IPS DF 6.9 (cell line): Measurements from ENCODE around the gene GRPEL2.
"Not testable (repeated sequence)": the region's sequence is repeated elsewhere in the genome, so short reads cannot be mapped to it uniquely, and the experiment has no call there.

Source experiments
- DNase-seq: peaks from one replicate; pipeline ENCODE4 v3.0.0-alpha.2; 2013; ENCODE audit warnings: low read depth, low spot score
- H3K27ac ChIP-seq: one replicate; pipeline ENCODE4 v1.5.1; 2013; ENCODE audit warnings: low read length, control low read depth
- H3K27me3 ChIP-seq: 2 replicates; pipeline ENCODE4 v1.6.1; 2013; ENCODE audit warnings: mild to moderate bottlenecking, low read length; ENCODE audit not compliant: control insufficient read depth, insufficient read depth
- H3K36me3 ChIP-seq: 2 replicates; pipeline ENCODE4 v1.6.1; 2013; ENCODE audit warnings: low read length; ENCODE audit not compliant: control insufficient read depth, insufficient read depth
- H3K4me1 ChIP-seq: 2 replicates; pipeline ENCODE4 v1.6.1; 2013; ENCODE audit warnings: low read length; ENCODE audit not compliant: control insufficient read depth, insufficient read depth
- H3K4me3 ChIP-seq: 2 replicates; pipeline ENCODE4 v1.5.1; 2013; ENCODE audit warnings: mild to moderate bottlenecking, low read length
- H3K9me3 ChIP-seq: 2 replicates; pipeline ENCODE4 v1.6.1; 2013; ENCODE audit warnings: low read length, inconsistent platforms; ENCODE audit not compliant: control insufficient read depth, insufficient read depth
- WGBS: extraction: QIAGEN DNeasy Blood & Tissue Kit; methylation state at CpG from one replicate; pipeline ENCODE4 v1.1.7; 2013; ENCODE audit warnings: mixed read lengths, missing lambda C conversion rate; ENCODE audit not compliant: insufficient read length, insufficient coverage; 5-methylcytosine and 5-hydroxymethylcytosine counted together

Gene GRPEL2

GRCh38 chr5:149386166-149386565 lies 40.9 kb downstream of the GRPEL2 start:
- no peaks in the 10 kb centered on the region for H3K27me3 ChIP-seq
- no peak overlapping the region for H3K27ac ChIP-seq
- no peak overlapping the region for H3K4me3 ChIP-seq
- no CpG with 5 or more reads among the region's 5 CpGs for WGBS
- H3K4me1 ChIP-seq, result 0 out of 2 replicates have a peak, but pooled peaks cover 1% of the 10 kb centered on the region
- no peaks in the 10 kb centered on the region for H3K36me3 ChIP-seq
- no peak for DNase-seq
- peaks cover 1% of the 10 kb centered on the region; the same call in 1 of the 2 replicates for H3K9me3 ChIP-seq

DNA sequence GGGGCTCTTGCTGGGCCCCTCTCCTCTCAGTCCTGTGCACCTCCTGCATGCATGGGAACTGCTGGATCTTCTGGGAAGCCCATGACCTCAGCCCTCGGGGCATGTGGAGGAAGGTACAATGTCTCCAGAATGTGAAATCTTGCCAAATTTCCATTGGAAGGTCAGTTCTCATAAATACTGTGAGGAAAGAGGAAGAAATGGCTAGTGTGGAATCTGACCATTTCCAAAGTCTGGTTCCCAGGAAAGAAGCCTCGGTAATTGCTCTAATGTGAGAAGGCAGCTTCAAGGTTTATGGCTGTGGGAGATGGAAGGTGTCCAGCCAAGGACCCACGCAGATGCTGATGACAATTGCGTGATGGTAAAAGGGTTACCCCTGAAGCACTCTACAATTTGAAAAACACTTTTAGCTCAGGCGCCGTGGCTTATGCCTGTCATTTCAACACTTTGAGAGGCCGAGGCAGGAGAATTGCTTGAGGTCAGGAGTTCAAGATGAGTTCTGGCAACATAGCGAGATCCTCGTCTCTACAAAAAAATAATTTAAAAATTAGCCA lies 41.9 kb downstream of the GRPEL2 start:
- H3K4me1 ChIP-seq, result no peaks in the 10 kb centered on the region
- no CpG with 5 or more reads among the region's 9 CpGs for WGBS
- DNase-seq, result no peak
- no peak overlapping the region for H3K4me3 ChIP-seq
- H3K27ac ChIP-seq, result no peak overlapping the region
- H3K27me3 ChIP-seq, result no peaks in the 10 kb centered on the region
- H3K36me3 ChIP-seq, result no peaks in the 10 kb centered on the region
- H3K9me3 ChIP-seq, result peaks cover 1% of the 10 kb centered on the region; the same call in 1 of the 2 replicates

DNA sequence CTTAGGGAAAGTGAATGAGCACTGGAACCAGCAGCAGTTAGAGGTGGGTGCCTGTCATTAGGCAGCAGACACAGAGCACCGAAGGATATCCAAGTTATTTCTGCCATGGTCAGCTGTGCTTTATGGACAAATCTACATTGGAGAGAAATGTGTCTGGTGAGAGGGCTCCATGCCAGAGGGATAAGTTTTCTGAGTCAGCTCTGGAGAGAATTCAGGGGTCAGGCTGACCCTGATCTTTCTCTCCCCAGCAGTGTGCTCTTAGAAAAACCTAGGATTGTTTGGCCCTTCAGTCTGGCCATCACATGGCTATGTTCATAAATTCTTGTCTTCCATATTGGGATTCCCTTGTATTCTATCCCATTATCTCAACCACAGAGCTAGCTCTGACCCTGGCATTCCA lies 42.7 kb downstream of the GRPEL2 start:
- WGBS, result no CpG with 5 or more reads among the region's 1 CpG
- Histone ChIP-seq H3K4me1 (no peaks in the 10 kb centered on the region), H3K27me3 (no peaks in the 10 kb centered on the region), H3K36me3 (no peaks in the 10 kb centered on the region), H3K27ac (no peak overlapping the region), H3K4me3 (no peak overlapping the region), H3K9me3 (peaks cover 1% of the 10 kb centered on the region; the same call in 1 of the 2 replicates)
- no peak for DNase-seq

GRCh38 chr5:149388498-149389190 lies 43.3 kb downstream of the GRPEL2 start:
- Histone ChIP-seq H3K36me3 (no peaks in the 10 kb centered on the region), H3K4me1 (no peaks in the 10 kb centered on the region), H3K27ac (no peak overlapping the region), H3K4me3 (no peak overlapping the region), H3K9me3 (peaks cover 1% of the 10 kb centered on the region; the same call in 1 of the 2 replicates), H3K27me3 (no peaks in the 10 kb centered on the region)
- WGBS, result no CpG with 5 or more reads among the region's 7 CpGs
- no peak for DNase-seq

GRCh38 chr5:149389552-149390495 lies 44.5 kb downstream of the GRPEL2 start:
- peaks cover 1% of the 10 kb centered on the region; the same call in 1 of the 2 replicates for H3K9me3 ChIP-seq
- no peak overlapping the region for H3K27ac ChIP-seq
- H3K36me3 ChIP-seq, result no peaks in the 10 kb centered on the region
- H3K4me1 ChIP-seq, result no peaks in the 10 kb centered on the region
- H3K27me3 ChIP-seq, result no peaks in the 10 kb centered on the region
- DNase-seq, result no peak
- no CpG with 5 or more reads among the region's 11 CpGs for WGBS
- H3K4me3 ChIP-seq, result no peak overlapping the region

- no CpG with 5 or more reads among the region's 6 CpGs for WGBS
- not testable (repeated sequence) for DNase-seq, H3K27ac ChIP-seq, H3K36me3 ChIP-seq, H3K27me3 ChIP-seq, H3K9me3 ChIP-seq, H3K4me3 ChIP-seq, H3K4me1 ChIP-seq
Observed at GRCh38 chr5:149391076-149391475, 45.8 kb downstream of the GRPEL2 start.

DNA sequence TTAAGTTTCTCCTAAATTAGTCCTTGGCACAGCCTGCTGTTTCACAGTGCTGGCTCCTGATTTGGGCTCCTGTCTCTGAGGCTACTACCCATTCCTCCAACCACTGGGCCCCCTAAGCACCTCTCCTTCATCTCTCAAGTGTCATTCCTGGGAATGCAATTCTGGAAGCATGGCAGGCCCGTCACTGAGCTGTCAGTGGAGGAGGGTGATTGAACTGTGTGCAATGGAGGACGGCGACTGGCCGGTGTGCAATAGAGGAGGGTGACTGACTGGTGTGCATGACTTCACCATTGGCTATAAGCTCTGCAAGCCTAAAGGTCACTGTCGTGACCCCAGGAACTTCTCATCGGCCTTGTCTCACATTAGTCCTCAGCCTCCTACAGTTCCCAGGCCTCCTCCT lies 46.2 kb downstream of the GRPEL2 start:
- Histone ChIP-seq H3K27me3 (no peaks in the 10 kb centered on the region), H3K4me3 (no peak overlapping the region), H3K27ac (no peak overlapping the region), H3K36me3 (no peaks in the 10 kb centered on the region), H3K4me1 (no peaks in the 10 kb centered on the region), H3K9me3 (no peaks in the 10 kb centered on the region)
- no peak for DNase-seq
- no CpG with 5 or more reads among the region's 6 CpGs for WGBS

- Histone ChIP-seq H3K4me3 (no peak overlapping the region), H3K27me3 (no peaks in the 10 kb centered on the region), H3K27ac (no peak overlapping the region), H3K36me3 (no peaks in the 10 kb centered on the region), H3K4me1 (no peaks in the 10 kb centered on the region), H3K9me3 (no peaks in the 10 kb centered on the region)
- no peak for DNase-seq
- WGBS, result no CpG with 5 or more reads among the region's 19 CpGs
Observed at GRCh38 chr5:149392718-149393117, 47.4 kb downstream of the GRPEL2 start.

- DNase-seq, H3K36me3 ChIP-seq, H3K4me1 ChIP-seq, H3K27ac ChIP-seq, H3K4me3 ChIP-seq, H3K27me3 ChIP-seq, H3K9me3 ChIP-seq: not testable (repeated sequence)
Observed at GRCh38 chr5:149394996-149395395, 49.7 kb downstream of the GRPEL2 start.

DNA sequence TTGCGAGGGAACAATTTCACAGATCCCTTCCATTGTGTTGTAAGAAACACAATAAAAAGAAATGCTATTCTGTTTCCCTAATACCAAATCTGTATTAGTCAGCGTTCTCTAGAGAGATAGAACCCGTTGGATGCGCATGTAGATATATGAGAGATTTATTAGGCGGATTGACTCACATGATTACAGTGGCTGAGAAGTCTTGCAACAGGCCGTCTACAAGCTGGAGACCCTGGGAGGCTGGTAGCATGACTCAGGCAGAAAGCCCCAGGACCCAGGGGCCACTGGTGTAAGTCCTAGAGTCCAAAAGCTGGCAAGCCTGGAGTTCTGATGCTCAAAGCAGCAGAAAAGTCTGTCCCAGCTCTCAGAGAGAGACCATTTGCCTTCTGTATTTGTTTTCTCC lies 52.2 kb downstream of the GRPEL2 start:
- Histone ChIP-seq H3K4me3 (no peak overlapping the region), H3K27me3 (no peaks in the 10 kb centered on the region), H3K27ac (no peak overlapping the region), H3K36me3 (no peaks in the 10 kb centered on the region), H3K4me1 (no peaks in the 10 kb centered on the region), H3K9me3 (no peaks in the 10 kb centered on the region)
- DNase-seq, result no peak
- no CpG with 5 or more reads among the region's 6 CpGs for WGBS
